ENCODE results near the gene ZRANB1.
"Not testable (repeated sequence)": the region's sequence is repeated elsewhere in the genome, so short reads cannot be mapped to it uniquely, and the experiment has no call there.

The ZRANB1 gene

DNA sequence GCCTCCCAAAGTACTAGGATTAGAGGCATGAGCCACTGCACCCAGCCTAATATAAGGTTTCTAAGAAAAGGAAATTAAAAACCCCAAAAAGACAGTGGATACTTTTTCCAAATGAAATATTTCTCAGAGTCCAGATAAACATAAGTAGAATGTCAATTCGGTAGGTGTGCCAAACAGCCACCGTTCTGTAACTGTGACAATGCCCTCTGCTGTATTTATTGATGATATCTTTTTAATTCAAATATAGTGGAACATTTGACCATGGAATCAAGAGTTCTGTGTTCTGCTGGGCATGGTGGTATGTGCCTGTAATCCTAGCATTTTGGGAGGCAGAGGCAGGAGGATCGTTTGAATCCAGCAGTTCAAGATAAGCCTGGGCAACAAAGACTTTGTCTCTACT lies 28.8 kb upstream of the ZRANB1 start:
- no peaks in the 10 kb centered on the region for H3K9me3 Mint-ChIP-seq
- no peak overlapping the region for H3K27ac Mint-ChIP-seq
- peaks cover 37% of the 10 kb centered on the region for H3K4me1 Mint-ChIP-seq (ENCODE audit: low read depth)
- no peak overlapping the region for H3K4me3 Mint-ChIP-seq
- peaks cover 5% of the 10 kb centered on the region for H3K36me3 Mint-ChIP-seq (ENCODE audit: low read depth)
- intact Hi-C loops (cut with micrococcal nuclease): loop anchor here (10.0 kb wide), 2 partner anchors 242 to 378 kb away; no protein-coding TSS in a partner anchor
- H3K27me3 Mint-ChIP-seq: peaks cover 3% of the 10 kb centered on the region

DNA sequence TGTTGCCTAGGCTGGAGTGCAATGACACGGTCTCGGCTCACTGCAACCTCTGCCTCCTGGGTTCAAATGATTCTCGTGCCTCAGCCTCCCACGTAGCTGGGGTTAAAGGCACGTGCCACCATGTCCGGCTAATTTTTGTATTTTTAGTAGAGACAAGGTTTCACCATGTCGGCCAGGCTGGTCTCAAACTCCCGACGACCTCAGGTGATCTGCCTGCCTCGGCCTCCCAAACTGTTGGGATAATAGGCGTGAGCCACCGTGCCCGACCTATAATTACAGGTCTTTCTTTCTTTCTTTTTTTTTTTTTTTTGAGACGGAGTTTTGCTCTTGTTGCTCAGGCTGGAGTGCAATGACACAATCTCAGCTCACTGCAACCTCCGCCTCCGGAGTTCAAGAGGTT lies 27.5 kb upstream of the ZRANB1 start:
- peaks cover 48% of the 10 kb centered on the region for H3K4me1 Mint-ChIP-seq (ENCODE audit: low read depth)
- intact Hi-C loops (cut with micrococcal nuclease): loop anchor here (10.0 kb wide), 2 partner anchors 240 to 380 kb away; no protein-coding TSS in a partner anchor

DNA sequence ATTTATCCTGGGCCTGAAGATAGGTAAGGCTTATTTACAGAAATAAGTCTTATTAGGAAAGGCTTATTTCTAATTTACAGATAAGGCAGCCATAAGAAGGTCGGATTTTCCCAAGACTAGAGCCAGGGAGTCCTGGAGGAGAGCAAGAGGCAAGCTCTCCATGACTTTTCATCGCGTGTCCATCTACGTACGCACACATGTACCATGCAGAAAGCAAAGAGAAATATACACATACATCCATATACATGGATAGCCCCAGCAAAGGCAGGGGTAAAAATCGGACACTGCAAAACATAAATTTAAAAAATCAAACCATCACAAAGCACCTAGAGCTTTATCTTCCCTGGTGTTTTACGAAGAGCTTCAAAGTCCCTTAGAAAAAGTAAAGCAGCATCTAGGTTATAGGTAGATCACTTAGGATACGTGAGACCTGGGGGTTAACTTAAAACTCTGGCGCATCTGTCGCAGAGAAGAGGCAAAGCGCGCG lies 25.8 kb upstream of the ZRANB1 start:
- Mint-ChIP-seq H3K4me3 (peak overlapping the region; percentile 76), H3K36me3 (ENCODE audit: low read depth) (peaks cover 5% of the 10 kb centered on the region), H3K27me3 (no peaks in the 10 kb centered on the region), H3K4me1 (ENCODE audit: low read depth) (peaks cover 59% of the 10 kb centered on the region), H3K27ac (peak overlapping the region; percentile 91), H3K9me3 (no peaks in the 10 kb centered on the region)
- intact Hi-C loops (cut with micrococcal nuclease): loop anchor here (5.0 to 10.0 kb wide), 4 partner anchors 124 to 381 kb away; partner anchors contain the start of gene EEF1AKMT2

More for the DNA sequence above, 27.5 kb upstream of the ZRANB1 start:
- not testable (repeated sequence) for H3K9me3 Mint-ChIP-seq; H3K27me3 Mint-ChIP-seq; H3K36me3 Mint-ChIP-seq (ENCODE audit: low read depth); H3K27ac Mint-ChIP-seq; H3K4me3 Mint-ChIP-seq

DNA sequence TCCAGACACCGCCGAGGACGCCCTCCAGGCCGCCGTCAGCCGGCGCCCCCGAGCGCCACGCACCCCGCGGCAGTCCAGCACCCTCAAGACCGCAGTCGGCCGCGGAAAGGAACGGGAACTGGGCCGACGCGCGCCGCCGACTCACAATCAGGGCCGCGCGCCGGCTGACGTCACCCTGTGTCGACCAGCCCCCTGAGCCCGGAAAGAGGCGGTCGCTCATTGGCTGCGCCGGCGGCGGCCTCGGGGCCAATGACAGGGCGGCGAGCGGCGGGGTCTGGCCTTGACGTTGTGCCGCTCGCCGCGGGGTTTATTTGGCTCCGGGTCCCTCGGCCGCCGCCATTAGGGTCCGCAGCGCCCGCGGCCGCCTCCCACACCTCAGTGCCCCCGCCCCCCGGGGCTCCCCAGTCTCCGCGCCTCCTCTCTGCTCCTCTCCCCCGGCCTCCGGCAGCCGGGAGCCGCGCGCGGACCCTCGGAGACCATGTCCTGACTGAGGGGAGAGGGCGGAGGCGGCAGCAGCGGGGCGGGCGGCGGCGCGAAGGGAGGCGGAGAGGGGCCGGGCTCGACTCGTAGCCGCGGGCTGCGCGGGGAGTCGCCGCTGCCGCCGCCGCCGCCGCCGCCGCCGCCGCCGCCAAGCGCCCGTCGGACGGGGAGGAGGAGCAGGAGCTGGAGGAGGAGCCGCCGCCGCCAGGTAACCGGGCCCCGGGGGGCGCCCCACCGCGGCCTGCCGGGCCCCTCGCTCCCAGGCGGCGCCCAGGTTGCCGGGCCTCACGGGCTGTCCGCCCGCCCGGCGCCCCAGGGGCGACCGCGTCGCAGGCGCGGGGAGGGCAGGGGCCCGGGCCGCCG lies 25.1 kb upstream of the ZRANB1 start:
- intact Hi-C loops (cut with micrococcal nuclease): loop anchor here (5.0 to 10.0 kb wide), 4 partner anchors 125 to 382 kb away; partner anchors contain the start of gene EEF1AKMT2
- peak overlapping the region; percentile 91 for H3K27ac Mint-ChIP-seq
- H3K36me3 Mint-ChIP-seq (ENCODE audit: low read depth): peaks cover 5% of the 10 kb centered on the region
- H3K9me3 Mint-ChIP-seq: no peaks in the 10 kb centered on the region
- peak overlapping the region; percentile 76 for H3K4me3 Mint-ChIP-seq
- no peaks in the 10 kb centered on the region for H3K27me3 Mint-ChIP-seq
- peaks cover 54% of the 10 kb centered on the region for H3K4me1 Mint-ChIP-seq (ENCODE audit: low read depth)

DNA sequence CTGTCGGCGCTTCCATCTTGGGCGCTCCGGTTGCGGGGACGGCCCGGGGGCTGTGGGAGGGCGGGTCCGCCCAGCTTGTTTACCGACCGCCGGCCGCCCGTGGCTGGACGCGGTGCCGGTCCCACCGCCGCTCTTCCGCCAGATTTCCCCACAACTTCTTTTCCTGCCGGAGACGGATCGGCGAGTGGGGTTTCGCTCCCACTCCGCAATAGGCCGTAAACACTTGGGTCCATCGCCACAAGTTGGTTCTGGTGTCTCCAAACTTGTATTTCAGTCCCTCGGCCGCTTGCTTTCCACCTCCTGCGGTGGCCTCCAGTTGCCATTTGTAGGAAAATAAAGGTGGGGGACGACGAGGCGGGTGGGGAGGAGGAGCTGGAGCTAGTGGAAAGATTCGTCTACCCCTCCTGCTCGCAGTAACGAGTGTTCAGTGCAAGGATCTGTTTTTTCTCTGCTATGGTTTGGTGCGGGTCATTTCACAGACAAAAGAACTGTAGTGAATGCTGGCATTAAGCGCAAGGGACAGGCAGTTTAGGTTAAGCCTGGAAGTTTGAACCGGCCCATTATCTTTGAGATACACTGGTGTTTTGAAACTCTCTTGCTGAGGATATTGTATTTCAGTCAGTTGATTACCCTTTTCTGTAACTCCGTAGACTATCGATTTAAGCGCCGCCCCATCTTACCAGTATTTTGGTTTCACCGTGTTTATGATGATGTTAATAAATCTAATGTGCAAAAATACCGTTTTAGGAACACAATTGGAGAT lies 24.3 kb upstream of the ZRANB1 start:
- intact Hi-C loops (cut with micrococcal nuclease): loop anchor here (5.0 to 10.0 kb wide), 4 partner anchors 125 to 383 kb away; partner anchors contain the start of gene EEF1AKMT2
- Mint-ChIP-seq H3K27me3 (no peaks in the 10 kb centered on the region), H3K4me3 (peak overlapping the region; percentile 88), H3K36me3 (ENCODE audit: low read depth) (peaks cover 8% of the 10 kb centered on the region), H3K27ac (peak overlapping the region; percentile 91), H3K9me3 (no peaks in the 10 kb centered on the region), H3K4me1 (ENCODE audit: low read depth) (peaks cover 46% of the 10 kb centered on the region)

DNA sequence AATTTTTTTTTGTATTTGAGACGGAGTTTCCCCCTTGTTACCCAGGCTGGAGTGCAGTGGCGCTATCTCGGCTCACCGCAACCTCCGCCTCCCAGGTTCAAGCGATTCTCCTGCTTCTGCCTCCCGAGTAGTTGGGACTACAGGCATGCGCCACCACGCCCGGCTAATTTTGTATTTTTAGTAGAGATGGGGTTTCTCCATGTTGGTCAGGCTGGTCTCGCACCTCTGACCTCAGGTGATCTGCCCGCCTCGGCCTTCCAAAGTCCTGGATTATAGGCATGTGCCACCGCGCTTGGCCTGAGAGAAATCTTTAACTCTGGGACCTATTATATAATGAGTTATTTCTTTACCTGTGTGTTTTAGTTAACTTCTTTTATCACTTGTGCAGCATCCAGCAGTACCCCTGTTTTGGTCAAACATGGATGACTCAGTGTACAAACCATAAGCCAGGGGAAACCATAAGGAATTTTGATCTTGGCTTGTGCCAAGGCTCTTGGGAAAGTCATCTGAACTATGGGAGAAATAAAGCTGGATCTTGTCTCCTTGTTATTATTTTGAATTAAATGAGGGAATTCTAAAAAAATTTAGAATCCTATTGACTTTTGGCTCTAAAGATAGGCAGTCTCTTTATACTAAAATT lies 23.6 kb upstream of the ZRANB1 start:
- Mint-ChIP-seq H3K9me3 (no peaks in the 10 kb centered on the region), H3K36me3 (ENCODE audit: low read depth) (peaks cover 15% of the 10 kb centered on the region), H3K27ac (peak overlapping the region; percentile 91), H3K4me3 (peak overlapping the region; percentile 88), H3K4me1 (ENCODE audit: low read depth) (peaks cover 44% of the 10 kb centered on the region), H3K27me3 (no peaks in the 10 kb centered on the region)
- intact Hi-C loops (cut with micrococcal nuclease): loop anchor here (5.0 to 10.0 kb wide), 4 partner anchors 126 to 384 kb away; partner anchors contain the start of gene EEF1AKMT2

DNA sequence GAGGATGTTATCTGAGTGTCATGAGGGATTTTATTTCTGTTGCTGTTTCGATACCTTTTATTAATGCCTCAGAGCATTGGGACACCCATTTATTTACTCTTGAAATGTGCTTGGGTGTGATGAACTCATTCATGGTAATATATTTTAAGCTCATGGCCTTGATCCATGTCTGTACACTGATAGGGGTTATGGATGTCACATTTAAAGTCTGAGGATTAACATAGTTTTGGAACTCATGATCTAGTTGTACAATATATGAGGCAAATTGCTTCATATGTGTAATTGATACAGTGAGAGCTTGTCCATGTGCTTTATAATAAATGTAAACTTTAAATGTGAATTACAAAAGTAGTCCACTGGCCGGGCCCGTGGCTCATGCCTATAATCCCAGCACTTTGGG lies 23.0 kb upstream of the ZRANB1 start:
- H3K9me3 Mint-ChIP-seq: no peaks in the 10 kb centered on the region
- peaks cover 50% of the 10 kb centered on the region for H3K4me1 Mint-ChIP-seq (ENCODE audit: low read depth)

DNA sequence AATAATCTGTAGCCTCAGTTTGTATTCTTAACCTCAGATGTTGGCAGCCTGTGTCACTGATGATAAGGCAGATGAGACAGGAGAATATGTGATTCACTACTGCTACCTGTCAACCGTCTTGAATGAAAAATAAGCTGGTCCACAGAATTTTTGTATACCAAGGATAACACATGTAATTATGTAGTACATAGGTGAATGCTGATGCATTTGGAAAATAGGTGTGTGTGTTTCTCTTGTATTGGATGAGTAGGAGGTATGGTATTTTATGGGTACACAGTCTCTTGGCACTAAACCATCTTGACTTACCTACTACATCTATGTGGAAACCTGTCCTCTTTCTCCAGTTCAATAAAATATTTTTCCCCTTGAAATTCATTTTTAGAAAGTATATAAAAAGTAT lies 20.7 kb upstream of the ZRANB1 start:
- peaks cover 56% of the 10 kb centered on the region for H3K4me1 Mint-ChIP-seq (ENCODE audit: low read depth)
- intact Hi-C loops (cut with micrococcal nuclease): no loop called here
- no peak overlapping the region for H3K4me3 Mint-ChIP-seq
- H3K27me3 Mint-ChIP-seq: no peaks in the 10 kb centered on the region
- no peaks in the 10 kb centered on the region for H3K9me3 Mint-ChIP-seq
- peaks cover 18% of the 10 kb centered on the region for H3K36me3 Mint-ChIP-seq (ENCODE audit: low read depth)
- no peak overlapping the region for H3K27ac Mint-ChIP-seq

More for the DNA sequence above, 23.0 kb upstream of the ZRANB1 start:
- H3K4me3 Mint-ChIP-seq: no peak overlapping the region
- H3K27ac Mint-ChIP-seq: no peak overlapping the region
- peaks cover 18% of the 10 kb centered on the region for H3K36me3 Mint-ChIP-seq (ENCODE audit: low read depth)
- intact Hi-C loops (cut with micrococcal nuclease): loop anchor here (5.0 to 10.0 kb wide), 4 partner anchors 127 to 384 kb away; partner anchors contain the start of gene EEF1AKMT2
- no peaks in the 10 kb centered on the region for H3K27me3 Mint-ChIP-seq

DNA sequence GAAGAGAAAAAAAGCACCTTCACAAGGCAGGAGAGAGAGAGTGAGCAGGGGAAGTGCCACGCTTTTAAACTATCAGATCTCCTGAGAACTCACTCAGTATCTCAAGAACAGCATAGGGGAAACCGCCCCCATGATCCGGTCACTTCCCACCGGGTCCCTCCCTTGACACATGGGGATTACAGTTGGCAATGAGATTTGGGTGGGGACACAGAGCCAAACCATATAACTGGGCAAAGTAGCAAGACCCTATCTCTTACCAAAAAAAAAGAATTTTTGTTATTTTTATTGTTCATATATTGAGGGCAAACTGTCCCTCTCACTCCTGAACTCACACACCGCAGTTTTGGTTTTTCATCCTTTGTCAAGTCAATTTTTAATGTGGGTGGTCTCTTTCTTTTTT lies 18.2 kb upstream of the ZRANB1 start:
- Mint-ChIP-seq H3K9me3 (no peaks in the 10 kb centered on the region), H3K4me3 (no peak overlapping the region), H3K4me1 (ENCODE audit: low read depth) (peaks cover 52% of the 10 kb centered on the region), H3K27me3 (no peaks in the 10 kb centered on the region), H3K27ac (no peak overlapping the region), H3K36me3 (ENCODE audit: low read depth) (peaks cover 30% of the 10 kb centered on the region)
- intact Hi-C loops (cut with micrococcal nuclease): no loop called here

DNA sequence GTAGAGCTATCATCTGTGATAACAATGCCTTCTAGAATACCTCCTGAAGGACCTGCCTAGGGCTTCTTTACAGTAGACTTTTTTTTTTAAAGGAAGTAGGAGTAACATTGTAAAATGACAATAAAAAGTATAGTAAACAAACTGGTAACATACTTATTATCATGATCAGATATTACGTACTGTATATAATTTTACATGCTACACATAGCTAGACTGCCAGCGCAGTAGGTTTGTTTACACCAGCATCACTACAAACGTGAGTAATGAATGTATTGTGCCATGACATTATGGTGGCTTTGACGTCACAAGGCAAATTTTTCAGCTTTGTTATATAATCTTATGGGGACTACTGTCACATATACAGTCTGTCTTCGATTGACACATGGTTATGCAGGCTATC lies 15.4 kb upstream of the ZRANB1 start:
- intact Hi-C loops (cut with micrococcal nuclease): loop anchor here (5.0 kb wide), 1 partner anchor 36 kb away; no protein-coding TSS in a partner anchor
- peaks cover 1% of the 10 kb centered on the region for H3K9me3 Mint-ChIP-seq
- no peaks in the 10 kb centered on the region for H3K27me3 Mint-ChIP-seq
- H3K4me1 Mint-ChIP-seq (ENCODE audit: low read depth): peaks cover 36% of the 10 kb centered on the region
- no peak overlapping the region for H3K27ac Mint-ChIP-seq
- H3K4me3 Mint-ChIP-seq: no peak overlapping the region
- H3K36me3 Mint-ChIP-seq (ENCODE audit: low read depth): peaks cover 34% of the 10 kb centered on the region

DNA sequence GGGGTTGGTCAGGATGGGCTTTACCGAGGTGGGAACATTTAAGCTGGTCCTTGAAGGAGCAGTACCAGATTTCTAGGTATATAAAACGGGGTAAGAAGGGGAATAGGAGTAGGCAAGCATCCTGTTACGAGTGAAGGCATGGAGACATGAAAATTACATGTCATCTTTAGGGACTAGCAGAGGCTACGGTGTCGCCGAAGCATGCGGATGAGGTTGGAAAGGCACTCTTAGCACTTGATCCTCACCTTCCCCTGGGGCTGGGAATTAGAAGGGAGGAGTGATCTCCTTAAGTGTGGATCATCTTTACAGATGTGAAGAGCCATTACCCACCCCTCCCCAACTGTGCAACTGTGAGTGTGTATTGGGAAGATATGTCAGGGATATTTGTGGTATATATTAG lies 13.8 kb upstream of the ZRANB1 start:
- peaks cover 36% of the 10 kb centered on the region for H3K4me1 Mint-ChIP-seq (ENCODE audit: low read depth)
- H3K27ac Mint-ChIP-seq: no peak overlapping the region
- intact Hi-C loops (cut with micrococcal nuclease): loop anchor here (5.0 kb wide), 1 partner anchor 34 kb away; no protein-coding TSS in a partner anchor
- no peak overlapping the region for H3K4me3 Mint-ChIP-seq
- peaks cover 37% of the 10 kb centered on the region for H3K36me3 Mint-ChIP-seq (ENCODE audit: low read depth)
- peaks cover 9% of the 10 kb centered on the region for H3K9me3 Mint-ChIP-seq
- no peaks in the 10 kb centered on the region for H3K27me3 Mint-ChIP-seq

DNA sequence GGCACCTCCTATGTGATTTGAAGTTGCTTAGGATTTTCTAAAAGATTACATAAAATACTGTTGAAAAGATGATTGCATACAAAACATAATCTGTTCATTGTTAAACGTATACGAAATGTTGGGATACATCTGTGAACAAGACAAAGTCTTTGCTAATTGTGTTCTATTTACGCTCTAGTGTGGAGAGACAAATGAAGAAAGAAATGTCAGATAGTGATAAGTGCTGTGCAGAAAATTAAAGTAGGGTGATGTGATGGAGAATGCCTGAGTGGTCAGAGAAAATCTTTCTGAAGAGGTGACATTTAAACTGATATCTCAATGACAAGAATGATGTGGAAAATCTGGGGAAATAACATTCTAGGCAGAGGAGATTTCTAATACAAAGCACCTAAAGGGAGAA lies 13.4 kb upstream of the ZRANB1 start:
- intact Hi-C loops (cut with micrococcal nuclease): loop anchor here (5.0 kb wide), 1 partner anchor 34 kb away; no protein-coding TSS in a partner anchor
- Mint-ChIP-seq H3K27me3 (no peaks in the 10 kb centered on the region), H3K9me3 (peaks cover 9% of the 10 kb centered on the region), H3K4me1 (ENCODE audit: low read depth) (peaks cover 32% of the 10 kb centered on the region), H3K27ac (no peak overlapping the region), H3K4me3 (no peak overlapping the region), H3K36me3 (ENCODE audit: low read depth) (peaks cover 37% of the 10 kb centered on the region)

DNA sequence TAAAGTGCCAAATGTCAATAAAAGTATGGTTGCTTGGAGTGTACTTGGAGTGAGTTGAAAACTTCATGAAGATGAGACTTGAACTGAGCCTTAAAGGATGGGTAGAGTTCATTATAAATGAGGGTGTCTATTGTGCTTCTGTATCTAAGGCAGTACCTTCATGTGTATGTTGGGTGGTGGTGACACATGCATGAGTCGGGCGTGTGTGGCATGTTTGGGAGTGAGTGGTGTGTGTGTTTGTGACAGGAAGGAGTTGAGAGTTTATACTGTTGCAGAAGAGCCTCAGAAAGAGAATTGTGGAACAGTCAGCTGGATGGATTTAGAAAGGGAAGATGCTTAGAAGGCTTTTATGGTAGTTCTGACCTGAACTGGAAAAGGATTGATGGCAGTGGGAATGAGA lies 6.0 kb upstream of the ZRANB1 start:
- Mint-ChIP-seq H3K27me3 (no peaks in the 10 kb centered on the region), H3K36me3 (ENCODE audit: low read depth) (peaks cover 21% of the 10 kb centered on the region), H3K27ac (no peak overlapping the region), H3K9me3 (peaks cover 9% of the 10 kb centered on the region), H3K4me1 (ENCODE audit: low read depth) (peaks cover 18% of the 10 kb centered on the region), H3K4me3 (no peak overlapping the region)
- intact Hi-C loops (cut with micrococcal nuclease): loop anchor here (10.0 kb wide), 1 partner anchor 49 kb away; no protein-coding TSS in a partner anchor
